Right atrium auricular region (tissue), 2 donors: ENCODE results near the gene SALL1. TPM values are rescaled to one million over a fixed set of nuclear protein-coding genes. Genes with fewer than 3 reads are reported as not detected.

Experiments used
- DNase-seq: peaks from one replicate; pipeline ENCODE4 v3.0.0-alpha.2; 2019; ENCODE audit warnings: low spot score
- H3K27ac ChIP-seq, 2 donors: fragments of 200-600 bp; sonication (generic); 1 replicate in 1 of 2; 2 replicates in 1 of 2; pipeline ENCODE4 v1.5.1; 2016 to 2019
- H3K27me3 ChIP-seq, 2 donors: fragments of 200-600 bp; sonication (generic); one replicate each; pipeline versions ENCODE4 v1.5.1 to v1.6.0; 2017 to 2019
- H3K36me3 ChIP-seq: fragments of 200-600 bp; sonication (generic); one replicate; pipeline ENCODE4 v1.5.1; 2016
- H3K4me1 ChIP-seq, 2 donors: fragments of 200-600 bp; sonication (generic); one replicate each; pipeline versions ENCODE4 v1.5.1 to v1.6.0; 2017 to 2019
- H3K4me3 ChIP-seq, 2 donors: fragments of 200-600 bp; sonication (generic); 1 replicate in 1 of 2; 2 replicates in 1 of 2; pipeline ENCODE4 v1.5.1; 2017 to 2019; ENCODE audit warnings: mild to moderate bottlenecking in 1 of 2, moderate library complexity in 1 of 2
- H3K9me3 ChIP-seq, 2 donors: fragments of 200-600 bp; sonication (generic); one replicate each; pipeline ENCODE4 v1.5.1; 2019
- total RNA-seq, 2 donors: library from RNA; depleted of rRNA; stranded (reverse); fragments of >200 nt; gene quantifications; one replicate each; pipeline ENCODE4 v1.1.0, GENCODE V29; 2016
- TF ChIP-seq, protein P1 (sequence below), 2 donors: fragments of 200-600 bp; sonication (generic); IDR thresholded peaks; one replicate each; pipeline ENCODE4 v1.5.1; 2019; ENCODE audit warnings: antibody characterized with exemption in 2 of 2

SALL1 gene
- total RNA-seq, 2 donors from 2014 or later, result 1.3 to 6.9 TPM

DNA sequence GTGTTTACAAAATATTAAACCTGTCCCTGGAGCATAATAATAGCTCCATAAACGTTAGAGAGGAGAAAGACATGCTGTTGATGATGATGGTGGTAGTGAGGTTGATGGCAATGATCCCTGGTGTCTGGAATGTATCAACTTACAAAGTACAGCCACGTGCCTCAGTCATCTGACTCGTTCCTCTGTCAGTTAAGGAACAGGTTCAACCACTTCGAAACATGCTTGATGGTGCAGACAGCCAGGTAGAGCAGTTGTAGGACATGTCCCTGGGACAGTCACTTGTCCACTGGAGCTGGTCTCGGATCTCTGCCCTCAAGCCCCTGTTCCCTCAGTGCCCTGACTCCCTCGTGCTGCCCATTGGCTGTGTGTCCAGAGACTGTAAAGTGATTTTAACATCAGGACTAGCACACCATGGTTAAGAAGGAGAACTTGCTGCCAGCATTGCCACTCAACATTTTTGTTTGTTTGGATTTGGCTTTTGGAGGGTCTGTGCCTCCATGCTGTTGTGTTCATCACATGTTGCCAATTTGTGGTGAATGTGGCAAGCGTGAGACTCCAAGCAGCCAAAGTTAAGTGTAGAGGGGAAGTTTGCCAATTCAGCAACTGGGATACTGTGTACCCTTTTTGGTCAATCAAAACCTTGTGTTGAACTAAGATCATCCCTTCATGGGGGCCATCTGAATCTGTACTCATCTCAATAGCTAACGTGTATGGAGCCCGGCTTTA is 16.3 kb upstream of the SALL1 start:
- Histone ChIP-seq H3K27me3 (no peaks in the 10 kb centered on the region), H3K4me3 (no peak overlapping the region), H3K27ac (no peak overlapping the region), H3K4me1 (no peaks in the 10 kb centered on the region), H3K9me3 (no peaks in the 10 kb centered on the region), H3K36me3 (no peaks in the 10 kb centered on the region)
- DNase-seq, result no peak
- TF ChIP-seq, protein P1, sequence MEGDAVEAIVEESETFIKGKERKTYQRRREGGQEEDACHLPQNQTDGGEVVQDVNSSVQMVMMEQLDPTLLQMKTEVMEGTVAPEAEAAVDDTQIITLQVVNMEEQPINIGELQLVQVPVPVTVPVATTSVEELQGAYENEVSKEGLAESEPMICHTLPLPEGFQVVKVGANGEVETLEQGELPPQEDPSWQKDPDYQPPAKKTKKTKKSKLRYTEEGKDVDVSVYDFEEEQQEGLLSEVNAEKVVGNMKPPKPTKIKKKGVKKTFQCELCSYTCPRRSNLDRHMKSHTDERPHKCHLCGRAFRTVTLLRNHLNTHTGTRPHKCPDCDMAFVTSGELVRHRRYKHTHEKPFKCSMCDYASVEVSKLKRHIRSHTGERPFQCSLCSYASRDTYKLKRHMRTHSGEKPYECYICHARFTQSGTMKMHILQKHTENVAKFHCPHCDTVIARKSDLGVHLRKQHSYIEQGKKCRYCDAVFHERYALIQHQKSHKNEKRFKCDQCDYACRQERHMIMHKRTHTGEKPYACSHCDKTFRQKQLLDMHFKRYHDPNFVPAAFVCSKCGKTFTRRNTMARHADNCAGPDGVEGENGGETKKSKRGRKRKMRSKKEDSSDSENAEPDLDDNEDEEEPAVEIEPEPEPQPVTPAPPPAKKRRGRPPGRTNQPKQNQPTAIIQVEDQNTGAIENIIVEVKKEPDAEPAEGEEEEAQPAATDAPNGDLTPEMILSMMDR (IDR thresholded peaks at IDR 0.05), result no peak

DNA sequence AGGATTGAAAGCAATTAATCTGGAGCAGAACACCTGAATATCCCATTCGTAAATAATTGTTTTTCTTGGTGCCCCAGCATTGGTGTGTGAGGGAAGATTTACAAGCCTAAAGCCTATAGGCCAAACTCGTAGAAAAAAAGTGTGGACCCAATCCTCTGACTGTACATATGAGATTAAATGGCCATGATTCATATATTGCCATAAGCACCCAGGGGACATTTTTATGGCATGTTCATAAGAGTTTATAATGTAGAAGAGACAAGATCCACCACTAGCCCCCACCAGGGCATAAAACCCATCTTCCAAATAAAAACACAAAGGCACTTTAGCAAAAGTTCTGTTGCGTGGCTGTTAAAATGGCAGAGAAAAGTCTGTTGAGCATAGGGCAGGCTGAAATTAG is 15.5 kb upstream of the SALL1 start:
- DNase-seq, result no peak
- Histone ChIP-seq H3K4me1 (no peaks in the 10 kb centered on the region), H3K4me3 (no peak overlapping the region), H3K27ac (no peak overlapping the region), H3K36me3 (no peaks in the 10 kb centered on the region), H3K9me3 (no peaks in the 10 kb centered on the region), H3K27me3 (no peaks in the 10 kb centered on the region)
- TF ChIP-seq, protein P1 (IDR thresholded peaks at IDR 0.05), result no peak

DNA sequence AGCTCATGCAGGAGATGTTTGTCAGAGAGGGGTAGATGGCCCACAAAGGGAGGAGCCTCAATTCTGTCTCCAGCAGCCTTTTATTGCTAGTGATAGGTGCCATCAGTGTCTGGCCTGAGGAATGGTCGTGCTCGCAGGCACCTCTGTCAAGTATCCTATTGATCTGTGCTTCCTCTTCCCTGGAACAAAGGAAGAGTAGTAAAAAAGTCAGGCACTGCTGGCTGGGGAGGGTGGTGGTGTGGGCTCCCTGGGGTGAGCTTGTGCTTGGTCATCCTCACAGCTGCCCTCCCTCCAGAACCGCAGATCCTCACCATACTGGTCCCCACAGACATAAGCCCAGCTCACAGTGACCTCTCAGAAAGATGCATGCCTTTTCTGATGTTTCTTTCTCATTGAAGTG is 15.0 kb upstream of the SALL1 start:
- H3K36me3 ChIP-seq, result no peaks in the 10 kb centered on the region
- TF ChIP-seq, protein P1 (IDR thresholded peaks at IDR 0.05), result no peak
- no peaks in the 10 kb centered on the region for H3K9me3 ChIP-seq
- no peaks in the 10 kb centered on the region for H3K4me1 ChIP-seq
- no peak for DNase-seq
- H3K27me3 ChIP-seq, result no peaks in the 10 kb centered on the region
- no peak overlapping the region for H3K4me3 ChIP-seq
- no peak overlapping the region for H3K27ac ChIP-seq

DNA sequence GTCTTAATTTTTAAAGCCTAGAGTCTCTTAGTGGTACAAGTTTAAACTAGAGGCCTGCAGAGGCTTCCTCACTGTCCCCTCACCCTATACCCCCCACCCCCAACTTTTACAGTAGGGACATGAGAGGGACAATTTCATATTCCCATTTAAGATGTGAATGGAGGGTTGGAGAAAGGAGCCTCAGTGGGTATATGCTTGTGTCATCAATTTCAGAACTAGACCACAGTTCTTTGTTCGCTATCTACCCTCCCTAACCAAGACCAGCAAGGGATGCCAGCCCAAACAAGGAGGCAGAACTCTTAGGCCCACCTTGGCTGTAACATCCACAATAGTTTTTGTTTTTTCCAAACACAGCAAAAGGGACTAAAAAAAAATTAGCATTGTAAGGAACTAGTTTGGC is 14.0 kb upstream of the SALL1 start:
- no peaks in the 10 kb centered on the region for H3K36me3 ChIP-seq
- no peak for DNase-seq
- TF ChIP-seq, protein P1 (IDR thresholded peaks at IDR 0.05), result no peak
- no peak overlapping the region for H3K4me3 ChIP-seq
- H3K9me3 ChIP-seq, result peaks cover 0 to 4% of the 10 kb centered on the region in 2 donors
- H3K4me1 ChIP-seq, result no peaks in the 10 kb centered on the region
- no peak overlapping the region for H3K27ac ChIP-seq
- no peaks in the 10 kb centered on the region for H3K27me3 ChIP-seq

DNA sequence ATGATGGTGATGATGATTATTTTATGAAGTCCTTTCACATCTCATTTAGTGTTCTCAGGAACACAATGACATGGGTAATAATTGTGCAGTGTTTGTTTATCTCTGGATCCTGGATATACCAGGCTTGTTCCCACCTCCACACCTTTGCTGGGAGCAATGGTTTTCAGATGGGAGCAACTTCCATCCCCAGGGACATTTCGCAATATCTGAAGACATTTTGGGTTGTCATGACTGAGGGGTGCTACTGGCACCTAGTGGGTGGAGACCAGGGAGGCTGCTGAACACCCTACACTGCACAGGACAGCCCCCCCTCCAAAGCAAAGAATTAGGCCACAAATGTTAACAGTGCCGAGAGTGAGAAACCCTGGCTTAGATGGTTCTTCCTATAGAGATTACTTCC is 13.5 kb upstream of the SALL1 start:
- no peak for DNase-seq
- Histone ChIP-seq H3K9me3 (peaks cover 0 to 4% of the 10 kb centered on the region in 2 donors), H3K27ac (no peak overlapping the region), H3K36me3 (no peaks in the 10 kb centered on the region), H3K4me3 (no peak overlapping the region), H3K4me1 (no peaks in the 10 kb centered on the region), H3K27me3 (no peaks in the 10 kb centered on the region)
- TF ChIP-seq, protein P1 (IDR thresholded peaks at IDR 0.05), result no peak
